HG03135 (cell line): ENCODE data around the gene TRIM31.

Experiments used
- ATAC-seq: cut with Tn5 transposase; IDR thresholded peaks from one replicate; pipeline ENCODE4 v1.9.1; 2021; ENCODE audit warnings: mild to moderate bottlenecking, moderate library complexity; ENCODE audit not compliant: unreplicated experiment

Gene TRIM31

GRCh38 chr6:30055513-30055912 is 57.4 kb downstream of the TRIM31 start:
- ATAC-seq: no peak

- ATAC-seq: no peak
These were observed 59.2 kb downstream of the TRIM31 start for GRCh38 chr6:30053682-30054081.
